Endodermal cell (in vitro differentiated cells): ENCODE measurements around the gene ANO6. TPM values are rescaled to one million over a fixed set of nuclear protein-coding genes. Genes with fewer than 3 reads are reported as not detected.
A peak's percentile ranks its signal among the peaks of the same experiment; 100 is the strongest.

ENCODE experiments used
- DNase-seq: peaks from one replicate; pipeline ENCODE4 v3.0.0-alpha.2; 2017
- H3K27ac ChIP-seq: 2 replicates; pipeline ENCODE4 v1.5.1; 2013; ENCODE audit warnings: mild to moderate bottlenecking, low read depth, low read length, moderate library complexity
- H3K27me3 ChIP-seq: 2 replicates; pipeline ENCODE4 v1.6.1; 2013; ENCODE audit warnings: mild to moderate bottlenecking, low read length, moderate library complexity; ENCODE audit not compliant: insufficient read depth, control insufficient read depth, poor library complexity, severe bottlenecking
- H3K36me3 ChIP-seq: 2 replicates; pipeline ENCODE4 v1.7.0; 2013; ENCODE audit warnings: mild to moderate bottlenecking, low read length, moderate library complexity; ENCODE audit not compliant: control insufficient read depth, insufficient read depth
- H3K4me1 ChIP-seq: one replicate; pipeline ENCODE4 v1.7.0; 2013; ENCODE audit warnings: low read length; ENCODE audit not compliant: control insufficient read depth, insufficient read depth
- H3K4me3 ChIP-seq: 2 replicates; pipeline ENCODE4 v1.5.1; 2013; ENCODE audit warnings: mild to moderate bottlenecking, low read length, moderate library complexity
- H3K9ac ChIP-seq: 2 replicates; pipeline ENCODE4 v1.6.1; 2013; ENCODE audit warnings: mild to moderate bottlenecking, low read length, moderate library complexity; ENCODE audit not compliant: poor library complexity, severe bottlenecking; ENCODE audit errors: extremely low read depth
- H3K9me3 ChIP-seq: 2 replicates; pipeline ENCODE4 v1.6.1; 2013; ENCODE audit warnings: mild to moderate bottlenecking, low read length, moderate library complexity; ENCODE audit not compliant: control insufficient read depth
- H3K27ac Mint-ChIP-seq: 2 replicates; pipeline ENCODE4 v1.8.0; 2020; ENCODE audit warnings: mixed read lengths
- H3K27me3 Mint-ChIP-seq: 2 replicates; pipeline ENCODE4 v1.8.0; 2021; ENCODE audit warnings: mild to moderate bottlenecking, mixed read lengths; ENCODE audit not compliant: insufficient read depth
- H3K36me3 Mint-ChIP-seq: 2 replicates; pipeline ENCODE4 v1.8.0; 2020; ENCODE audit warnings: low read depth, mixed read lengths
- H3K4me1 Mint-ChIP-seq: 2 replicates; pipeline ENCODE4 v1.8.0; 2020; ENCODE audit warnings: mixed read lengths
- H3K4me3 Mint-ChIP-seq: 2 replicates; pipeline ENCODE4 v1.8.0; 2020; ENCODE audit warnings: mild to moderate bottlenecking, moderate library complexity, mixed read lengths
- H3K9me3 Mint-ChIP-seq: 2 replicates; pipeline ENCODE4 v1.8.0; 2020; ENCODE audit warnings: mild to moderate bottlenecking, mixed read lengths
- WGBS, 2 experiments: methylation state at CpG; one replicate each; pipeline versions ENCODE4 v1.1.5 to v1.1.7; 2013; ENCODE audit warnings: missing lambda C conversion rate in 2 of 2, mixed read lengths in 1 of 2; ENCODE audit not compliant: insufficient coverage in 1 of 2, insufficient read length in 1 of 2; 5-methylcytosine and 5-hydroxymethylcytosine counted together
- total RNA-seq, 2 donors: library from RNA; stranded (reverse); fragmentation: NEBNext Ultra II Directional in 1 of 2; extraction: Animal tissue kit (Norgen Biotek cat#: 25700) in 1 of 2; gene quantifications; 2 replicates in 1 of 2; 3 replicates in 1 of 2; pipeline ENCODE4 v1.2.1, GENCODE V29; 2021
- TF ChIP-seq, protein P1 (sequence below): fragments of 200-600 bp; sonication (generic); conservative IDR thresholded peaks from 2 replicates; pipeline ENCODE4 v1.5.0; 2021; ENCODE audit warnings: antibody characterized with exemption, mild to moderate bottlenecking

Gene ANO6
- total RNA-seq, 2 donors from 2014 or later = 53.5 to 55.2 TPM

DNA sequence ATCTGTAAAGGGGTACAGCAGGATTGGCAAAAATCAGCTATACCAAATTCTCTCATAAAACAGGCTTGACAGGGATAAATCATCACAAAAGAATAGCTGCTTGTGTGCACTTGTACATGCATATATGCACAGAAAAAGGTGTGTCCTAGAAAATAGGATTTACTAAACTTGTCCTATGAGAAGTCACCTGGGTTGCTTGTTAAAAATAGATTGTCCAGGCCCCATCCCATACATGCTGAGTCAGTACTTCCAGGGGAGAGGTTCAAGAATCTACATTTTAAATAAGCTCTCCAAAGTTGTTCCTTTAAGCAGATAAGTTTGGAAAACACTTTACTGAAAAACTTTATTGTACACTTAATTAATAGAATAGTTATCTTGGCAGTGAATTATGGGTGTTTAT, 123.1 kb downstream of the ANO6 start:
- Histone ChIP-seq H3K9me3 (no peaks in the 10 kb centered on the region), H3K36me3 (peaks cover 12% of the 10 kb centered on the region), H3K4me3 (no peak overlapping the region), H3K27ac (no peak overlapping the region), H3K9ac (no peak overlapping the region), H3K27me3 (no peaks in the 10 kb centered on the region), H3K4me1 (no peaks in the 10 kb centered on the region)
- no peak for DNase-seq
- Mint-ChIP-seq H3K27me3 (no peaks in the 10 kb centered on the region), H3K9me3 (no peaks in the 10 kb centered on the region), H3K36me3 (peaks cover 4% of the 10 kb centered on the region), H3K27ac (no peak overlapping the region), H3K4me3 (no peak overlapping the region), H3K4me1 (peaks cover 2% of the 10 kb centered on the region)
- TF ChIP-seq, protein P1, sequence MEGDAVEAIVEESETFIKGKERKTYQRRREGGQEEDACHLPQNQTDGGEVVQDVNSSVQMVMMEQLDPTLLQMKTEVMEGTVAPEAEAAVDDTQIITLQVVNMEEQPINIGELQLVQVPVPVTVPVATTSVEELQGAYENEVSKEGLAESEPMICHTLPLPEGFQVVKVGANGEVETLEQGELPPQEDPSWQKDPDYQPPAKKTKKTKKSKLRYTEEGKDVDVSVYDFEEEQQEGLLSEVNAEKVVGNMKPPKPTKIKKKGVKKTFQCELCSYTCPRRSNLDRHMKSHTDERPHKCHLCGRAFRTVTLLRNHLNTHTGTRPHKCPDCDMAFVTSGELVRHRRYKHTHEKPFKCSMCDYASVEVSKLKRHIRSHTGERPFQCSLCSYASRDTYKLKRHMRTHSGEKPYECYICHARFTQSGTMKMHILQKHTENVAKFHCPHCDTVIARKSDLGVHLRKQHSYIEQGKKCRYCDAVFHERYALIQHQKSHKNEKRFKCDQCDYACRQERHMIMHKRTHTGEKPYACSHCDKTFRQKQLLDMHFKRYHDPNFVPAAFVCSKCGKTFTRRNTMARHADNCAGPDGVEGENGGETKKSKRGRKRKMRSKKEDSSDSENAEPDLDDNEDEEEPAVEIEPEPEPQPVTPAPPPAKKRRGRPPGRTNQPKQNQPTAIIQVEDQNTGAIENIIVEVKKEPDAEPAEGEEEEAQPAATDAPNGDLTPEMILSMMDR = no peak

DNA sequence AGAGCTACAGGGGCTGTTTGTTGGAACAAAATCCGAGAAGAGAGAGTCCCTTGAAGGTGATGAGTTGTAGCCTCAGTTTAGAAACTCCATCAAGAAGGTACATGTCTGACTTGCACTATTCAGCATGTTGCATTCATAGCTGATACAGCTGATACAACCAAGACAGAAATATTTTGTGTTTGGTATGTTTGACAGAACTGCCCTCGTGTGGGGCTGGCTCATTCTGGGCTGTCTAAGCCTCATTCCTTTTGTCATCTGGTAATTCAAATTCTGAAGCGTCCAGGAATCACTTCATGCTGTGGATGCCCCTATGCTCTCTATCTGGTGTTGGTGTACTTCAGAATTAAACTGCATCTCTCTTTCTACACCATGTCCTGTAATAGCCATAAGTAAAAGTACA, 126.3 kb downstream of the ANO6 start:
- H3K36me3 Mint-ChIP-seq = peaks cover 10% of the 10 kb centered on the region
- H3K9me3 ChIP-seq = no peaks in the 10 kb centered on the region
- H3K9ac ChIP-seq = no peak overlapping the region
- DNase-seq = no peak
- H3K4me1 Mint-ChIP-seq = peaks cover 6% of the 10 kb centered on the region
- H3K36me3 ChIP-seq = peaks cover 13% of the 10 kb centered on the region
- H3K4me3 Mint-ChIP-seq = no peak overlapping the region
- TF ChIP-seq, protein P1 = no peak
- no peaks in the 10 kb centered on the region for H3K9me3 Mint-ChIP-seq
- no peak overlapping the region for H3K27ac ChIP-seq
- 92 to 94% methylated on average over 3 of the region's 3 CpGs for WGBS, 2 experiments
- H3K27ac Mint-ChIP-seq = no peak overlapping the region
- no peaks in the 10 kb centered on the region for H3K27me3 Mint-ChIP-seq
- no peaks in the 10 kb centered on the region for H3K27me3 ChIP-seq
- H3K4me1 ChIP-seq = no peaks in the 10 kb centered on the region
- H3K4me3 ChIP-seq = no peak overlapping the region

DNA sequence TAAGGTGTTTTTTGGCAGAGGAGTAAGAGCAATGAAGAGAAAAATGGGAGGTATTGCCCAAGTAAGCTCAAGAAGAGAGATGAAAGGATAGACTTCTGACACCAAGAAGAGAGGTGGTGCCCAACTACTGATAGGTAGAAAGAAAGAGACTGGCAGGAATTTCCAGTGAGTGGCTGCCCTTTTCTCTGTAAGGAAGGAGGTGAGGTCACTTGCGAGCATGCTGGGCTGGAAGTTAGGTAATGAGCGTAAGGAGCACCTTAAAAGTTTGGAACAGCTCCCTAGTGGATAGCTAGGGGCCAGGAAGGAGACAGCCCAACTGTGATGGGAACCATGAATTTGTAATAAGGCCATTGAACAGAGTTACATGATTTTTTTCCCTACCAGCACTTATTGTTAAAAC, 127.0 kb downstream of the ANO6 start:
- 90% methylated on average over 2 of the region's 2 CpGs; no CpG with 5 or more reads in 1 of the 2 experiments for WGBS, 2 experiments
- Mint-ChIP-seq H3K27ac (peak overlapping the region; percentile 32), H3K4me1 (peaks cover 4% of the 10 kb centered on the region), H3K27me3 (no peaks in the 10 kb centered on the region), H3K9me3 (no peaks in the 10 kb centered on the region), H3K4me3 (no peak overlapping the region), H3K36me3 (peaks cover 12% of the 10 kb centered on the region)
- H3K27ac ChIP-seq = no peak overlapping the region
- H3K36me3 ChIP-seq = peaks cover 20% of the 10 kb centered on the region
- H3K27me3 ChIP-seq = no peaks in the 10 kb centered on the region
- no peak for DNase-seq
- no peaks in the 10 kb centered on the region for H3K9me3 ChIP-seq
- H3K4me1 ChIP-seq = no peaks in the 10 kb centered on the region
- H3K4me3 ChIP-seq = no peak overlapping the region
- TF ChIP-seq, protein P1 = no peak
- H3K9ac ChIP-seq = no peak overlapping the region
